HCT116 (cell line): ENCODE measurements around the gene FAM216B. TPM values are rescaled to one million over a fixed set of nuclear protein-coding genes. Genes with fewer than 3 reads are reported as not detected.

Experiments
- ATAC-seq: fragments of 200-7000 bp; cut with Tn5 transposase; 2 replicates; pipeline ENCODE4 v1.9.1; 2020; ENCODE audit warnings: mild to moderate bottlenecking, moderate library complexity
- BruUV-seq: library from RNA; stranded (reverse); fragments of 400-500 nt; replicated peaks from 2 replicates; lab custom pipeline; 2021; lab: Mats Ljungman, UMichigan
- CTCF ChIA-PET: fragments of 300-600 bp; sonication (Branson Sonifier 250); formaldehyde crosslinking; loops from one replicate; lab custom pipeline; 2021; ENCODE audit warnings: antibody characterized with exemption; lab: Charles Lee
- POLR2A ChIA-PET: fragments of 300-600, 350-600 bp; sonication (Branson Sonifier 250); formaldehyde crosslinking; loops from one replicate; lab custom pipeline; 2021; ENCODE audit warnings: antibody characterized with exemption; lab: Charles Lee
- RAD21 ChIA-PET, 2 experiments: fragments of 300-600 bp; sonication (Branson Sonifier 250); formaldehyde crosslinking; loops; one replicate each; lab custom pipeline; 2023; ENCODE audit warnings: low total read pairs in 2 of 2; ENCODE audit not compliant: uncharacterized antibody in 2 of 2, unreplicated experiment in 2 of 2, low non-redundant PET in 1 of 2; lab: Charles Lee
- DNase-seq: peaks from one replicate; pipeline ENCODE4 v3.0.0-alpha.2; 2010; ENCODE audit warnings: low read depth, low spot score
- H2AFZ ChIP-seq: fragments of 200-600 bp; shearing (Covaris generic), sonication (generic); 2 replicates; pipeline ENCODE4 v1.6.1; 2017; ENCODE audit warnings: low read depth, mixed run types, mixed read lengths, antibody characterized with exemption, low read length; ENCODE audit not compliant: poor library complexity, severe bottlenecking
- H3K27ac ChIP-seq: 2 replicates; pipeline ENCODE4 v1.5.1; 2012; ENCODE audit warnings: low read depth, low read length
- H3K27me3 ChIP-seq: fragments of 200-600 bp; sonication (generic); 2 replicates; pipeline ENCODE4 v1.6.1; 2016; ENCODE audit warnings: mixed run types, low read length, mixed read lengths; ENCODE audit not compliant: insufficient read depth
- H3K36me3 ChIP-seq, 2 experiments: fragments of 200-500 bp in 1 of 2; fragments of 200-600 bp in 1 of 2; sonication (Bioruptor generic) in 1 of 2; sonication (generic) in 1 of 2; 2 replicates each; pipeline versions ENCODE4 v1.5.1 to v1.6.1; 2014 to 2016; ENCODE audit warnings: low read length in 2 of 2, inconsistent platforms in 1 of 2, mixed read lengths in 1 of 2, mixed run types in 1 of 2; ENCODE audit not compliant: insufficient read depth in 2 of 2, control insufficient read depth in 1 of 2
- H3K4me1 ChIP-seq, 2 experiments: fragments of 200-600 bp in 1 of 2; sonication (generic) in 1 of 2; 2 replicates each; pipeline versions ENCODE4 v1.5.1 to v1.6.1; 2012 to 2017; ENCODE audit warnings: low read length in 2 of 2, inconsistent platforms in 1 of 2, mild to moderate bottlenecking in 1 of 2, mixed read lengths in 1 of 2, mixed run types in 1 of 2, moderate library complexity in 1 of 2; ENCODE audit not compliant: insufficient read depth in 2 of 2, control insufficient read depth in 1 of 2
- H3K4me2 ChIP-seq: fragments of 200-600 bp; sonication (generic); 2 replicates; pipeline ENCODE4 v1.6.1; 2017; ENCODE audit warnings: mixed run types, low read length, mixed read lengths
- H3K4me3 ChIP-seq, 2 experiments: fragments of 200-600 bp in 1 of 2; sonication (generic) in 1 of 2; replicated peaks in 1 of 2; 2 replicates each; pipeline ENCODE4 v1.5.1; 2011 to 2016; ENCODE audit warnings: low read length in 2 of 2, control low read depth in 1 of 2, low read depth in 1 of 2, mild to moderate bottlenecking in 1 of 2, mixed read lengths in 1 of 2, mixed run types in 1 of 2
- H3K79me2 ChIP-seq: fragments of 200-600 bp; sonication (generic); 2 replicates; pipeline ENCODE4 v1.6.1; 2017; ENCODE audit warnings: mild to moderate bottlenecking, mixed run types, low read length, moderate library complexity, mixed read lengths; ENCODE audit not compliant: insufficient read depth
- H3K9ac ChIP-seq: fragments of 200-600 bp; sonication (generic); 2 replicates; pipeline ENCODE4 v1.6.1; 2016; ENCODE audit warnings: low read length, mixed read lengths
- H3K9me2 ChIP-seq: fragments of 200-600 bp; sonication (generic), shearing (Covaris generic); 2 replicates; pipeline ENCODE4 v1.6.1; 2017; ENCODE audit warnings: mixed run types, mild to moderate bottlenecking, moderate library complexity; ENCODE audit not compliant: insufficient read depth
- H3K9me3 ChIP-seq, 2 experiments: fragments of 200-500 bp in 1 of 2; fragments of 200-600 bp in 1 of 2; sonication (Bioruptor generic) in 1 of 2; sonication (generic) in 1 of 2; 2 replicates each; pipeline ENCODE4 v1.6.1; 2014 to 2017; ENCODE audit warnings: low read length in 2 of 2, mixed read lengths in 2 of 2, inconsistent platforms in 1 of 2, low read depth in 1 of 2, mild to moderate bottlenecking in 1 of 2, mixed run types in 1 of 2, moderate library complexity in 1 of 2; ENCODE audit not compliant: control insufficient read depth in 1 of 2, insufficient read depth in 1 of 2
- H4K20me1 ChIP-seq: fragments of 200-600 bp; sonication (generic), shearing (Covaris generic); 2 replicates; pipeline ENCODE4 v1.6.1; 2017; ENCODE audit warnings: mixed run types, mild to moderate bottlenecking, moderate library complexity; ENCODE audit not compliant: insufficient read depth
- ATF3 ChIP-seq: IDR thresholded peaks from 2 replicates; pipeline ENCODE4 v1.6.1; 2012
- CTCF ChIP-seq, 3 experiments: fragments of 200-600 bp in 1 of 3; sonication (generic) in 1 of 3; IDR thresholded peaks in 2 of 3; conservative IDR thresholded peaks in 1 of 3; 2 replicates each; pipeline ENCODE4 v1.5.1; 2012 to 2017; ENCODE audit warnings: low read depth in 2 of 3, low read length in 2 of 3, antibody characterized with exemption in 1 of 3, borderline replicate concordance in 1 of 3, control low read depth in 1 of 3, mild to moderate bottlenecking in 1 of 3, mixed read lengths in 1 of 3, mixed run types in 1 of 3, moderate library complexity in 1 of 3; ENCODE audit not compliant: insufficient read depth in 1 of 3
- ELF1 ChIP-seq: IDR thresholded peaks from 2 replicates; pipeline ENCODE4 v1.6.1; 2012; ENCODE audit warnings: low read depth, borderline replicate concordance
- EZH2phosphoT487 ChIP-seq: fragments of 200-600 bp; IDR thresholded peaks from 2 replicates; pipeline ENCODE4 v1.6.1; 2018; ENCODE audit warnings: antibody characterized with exemption, borderline replicate concordance
- MAX ChIP-seq: IDR thresholded peaks from 2 replicates; pipeline ENCODE4 v1.6.1; 2012
- POLR2AphosphoS5 ChIP-seq: IDR thresholded peaks from 2 replicates; pipeline ENCODE4 v1.6.1; 2011; ENCODE audit warnings: mild to moderate bottlenecking, low read depth, low read length, moderate library complexity
- RAD21 ChIP-seq: IDR thresholded peaks from 2 replicates; pipeline ENCODE4 v1.6.1; 2012; ENCODE audit warnings: low read depth, mild to moderate bottlenecking
- SP1 ChIP-seq: IDR thresholded peaks from 2 replicates; pipeline ENCODE4 v1.6.1; 2012; ENCODE audit warnings: low read depth
- SRF ChIP-seq: IDR thresholded peaks from 2 replicates; pipeline ENCODE4 v1.6.1; 2012; ENCODE audit warnings: low read depth
- intact Hi-C: fragments of 100-400 bp; cut with micrococcal nuclease; formaldehyde crosslinking; loops from 2 replicates; pipeline ENCODE4 v1.10.0; 2022
- total RNA-seq: library from RNA; stranded (reverse); gene quantifications from one replicate; pipeline ENCODE4 v1.2.1, GENCODE V29; 2021; ENCODE audit not compliant: unreplicated experiment

Gene FAM216B
- total RNA-seq, 1 experiment from 2014 or later: not detected

- intact Hi-C loops: no loop called here
- H3K79me2 ChIP-seq: no peaks in the 10 kb centered on the region
- H3K27ac ChIP-seq: no peak overlapping the region
- peaks cover 10% of the 10 kb centered on the region; the same call in 1 of the 2 replicates for H3K27me3 ChIP-seq
- H3K9me2 ChIP-seq: no peaks in the 10 kb centered on the region
- TF ChIP-seq RAD21: no peak
- no peak for TF ChIP-seq SRF
- no peak for TF ChIP-seq SP1
- TF ChIP-seq ATF3: no peak
- TF ChIP-seq MAX: no peak
- TF ChIP-seq EZH2phosphoT487: no peak
- no peak for TF ChIP-seq ELF1
- no peak for TF ChIP-seq CTCF (IDR thresholded peaks at IDR 0.05 in 2 of 3, conservative IDR thresholded peaks at IDR 0.05 in 1 of 3; ENCODE audit: borderline replicate concordance in 1 of 3, insufficient read depth in 1 of 3, low read depth in 2 of 3, low read length in 2 of 3)
- no peak for TF ChIP-seq POLR2AphosphoS5
- TF ChIP-seq, all 23 proteins: peak for 0
- Histone ChIP-seq H3K4me2 (no peak overlapping the region), H3K4me1 (no peaks in the 10 kb centered on the region), H2AFZ (no peak overlapping the region), H3K9me3 (no peaks in the 10 kb centered on the region), H3K4me3 (no peak overlapping the region), H3K9ac (no peak overlapping the region), H4K20me1 (no peaks in the 10 kb centered on the region), H3K36me3 (no peaks in the 10 kb centered on the region)
- ATAC-seq (no peak), DNase-seq (no peak)
- ChIA-PET CTCF (no interaction called here), POLR2A (no interaction called here), RAD21 (no interaction called here)
- BruUV-seq: no TSS peak
Measured at GRCh38 chr13:42777467-42777866, 3.9 kb upstream of the FAM216B start.
